HG03066 (cell line): Measurements from ENCODE around the gene GSTA5.
"Not testable (repeated sequence)": the region's sequence is repeated elsewhere in the genome, so short reads cannot be mapped to it uniquely, and the experiment has no call there.

Experiments
- ATAC-seq: cut with Tn5 transposase; IDR thresholded peaks from one replicate; pipeline ENCODE4 v1.9.1; 2021; ENCODE audit warnings: low read depth; ENCODE audit not compliant: unreplicated experiment

The GSTA5 gene

DNA sequence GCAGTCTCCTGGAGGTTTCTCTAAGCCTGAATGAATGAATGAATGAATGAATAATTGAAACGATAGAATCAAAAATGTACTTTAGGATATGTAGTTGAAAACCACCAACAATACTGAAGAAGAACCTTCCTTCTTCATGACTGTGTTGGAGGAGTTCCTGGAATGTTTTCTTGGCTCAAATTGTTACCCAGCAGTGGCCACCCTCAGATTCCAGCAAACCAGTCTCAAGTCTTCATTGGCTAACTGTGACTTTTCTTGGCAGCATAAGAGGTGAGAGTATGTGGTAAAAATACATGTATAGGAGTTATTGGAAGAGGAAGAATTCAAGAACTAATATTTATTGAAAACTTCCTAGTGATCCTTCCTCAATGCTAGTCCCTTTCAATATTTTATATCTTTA is 41.3 kb downstream of the GSTA5 start:
- not testable (repeated sequence) for ATAC-seq

- not testable (repeated sequence) for ATAC-seq
Observed at GRCh38 chr6:52794366-52794765, 46.2 kb downstream of the GSTA5 start.

- no peak for ATAC-seq
Observed at GRCh38 chr6:52790861-52791260, 49.8 kb downstream of the GSTA5 start.

DNA sequence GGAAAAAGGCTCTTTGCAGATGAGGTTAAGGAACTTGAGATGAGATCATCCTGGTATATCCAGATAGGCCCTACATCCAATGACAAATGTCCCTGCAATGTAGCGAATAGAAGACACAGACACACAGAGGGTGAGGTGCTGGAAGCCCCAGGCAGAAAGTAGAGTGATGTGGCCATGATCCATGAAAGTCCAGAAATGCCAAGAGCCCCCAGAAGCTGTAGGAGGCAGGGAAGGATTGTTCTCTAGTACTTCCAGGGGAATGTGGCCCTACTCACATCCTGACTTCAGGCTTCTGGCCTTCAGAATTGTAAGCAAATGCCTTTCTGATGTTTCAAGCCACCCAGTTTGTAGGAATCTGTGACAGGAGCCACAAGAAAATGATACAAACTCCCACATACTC is 51.0 kb downstream of the GSTA5 start:
- not testable (repeated sequence) for ATAC-seq

DNA sequence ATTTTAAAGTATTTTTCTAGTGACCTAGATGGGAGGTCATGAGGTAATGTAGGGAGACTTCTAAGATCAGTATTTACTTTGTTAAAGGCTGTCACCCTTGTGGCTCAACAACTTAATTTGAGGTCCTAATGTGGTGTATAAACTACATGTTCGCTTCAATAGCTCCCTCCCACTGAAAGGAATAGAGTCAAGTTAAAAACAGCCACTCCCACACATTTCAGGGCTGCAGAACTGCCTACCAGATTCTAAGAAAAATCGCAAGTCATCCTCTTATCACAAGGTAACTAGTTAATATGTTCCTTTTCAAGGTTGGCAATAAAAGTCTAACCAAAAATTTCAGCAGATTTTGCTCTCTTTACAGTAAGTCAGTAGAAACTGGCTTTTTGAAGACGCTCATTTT is 52.1 kb downstream of the GSTA5 start:
- ATAC-seq = no peak

- no peak for ATAC-seq
Observed at GRCh38 chr6:52787917-52788316, 52.7 kb downstream of the GSTA5 start.

DNA sequence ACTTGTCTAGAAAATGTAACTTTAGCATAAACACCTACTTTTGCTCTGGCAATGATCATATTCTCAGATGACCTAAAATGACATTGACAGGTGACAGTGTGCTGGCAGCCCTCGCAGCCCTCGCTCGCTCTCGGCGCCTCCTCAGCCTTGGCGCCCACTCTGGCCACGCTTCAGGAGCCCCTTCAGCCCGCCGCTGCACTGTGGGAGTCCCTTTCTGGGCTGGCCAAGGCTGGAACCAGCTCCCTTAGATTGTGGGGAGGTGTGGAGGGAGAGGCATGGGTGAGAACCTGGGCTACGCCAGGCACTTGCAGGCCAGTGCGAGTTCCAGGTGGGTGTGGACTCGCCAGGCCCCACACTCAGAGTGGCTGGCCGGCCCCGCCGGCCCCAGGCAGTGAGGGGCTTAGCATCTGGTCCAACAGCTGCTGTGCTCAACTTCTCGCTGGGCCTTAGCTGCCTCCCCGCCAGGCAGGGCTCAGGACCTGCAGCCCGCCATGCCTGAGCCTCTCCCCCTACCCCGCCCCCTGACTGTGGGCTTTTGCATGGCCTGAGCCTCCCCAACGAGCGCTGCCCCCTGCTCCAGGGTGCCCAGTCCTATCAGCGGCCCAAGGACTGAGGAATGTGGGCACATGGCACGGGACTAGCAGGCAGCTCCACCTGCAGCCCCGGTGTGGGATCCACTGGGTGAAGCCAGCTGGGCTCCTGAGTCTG is 54.2 kb downstream of the GSTA5 start:
- ATAC-seq = no peak

DNA sequence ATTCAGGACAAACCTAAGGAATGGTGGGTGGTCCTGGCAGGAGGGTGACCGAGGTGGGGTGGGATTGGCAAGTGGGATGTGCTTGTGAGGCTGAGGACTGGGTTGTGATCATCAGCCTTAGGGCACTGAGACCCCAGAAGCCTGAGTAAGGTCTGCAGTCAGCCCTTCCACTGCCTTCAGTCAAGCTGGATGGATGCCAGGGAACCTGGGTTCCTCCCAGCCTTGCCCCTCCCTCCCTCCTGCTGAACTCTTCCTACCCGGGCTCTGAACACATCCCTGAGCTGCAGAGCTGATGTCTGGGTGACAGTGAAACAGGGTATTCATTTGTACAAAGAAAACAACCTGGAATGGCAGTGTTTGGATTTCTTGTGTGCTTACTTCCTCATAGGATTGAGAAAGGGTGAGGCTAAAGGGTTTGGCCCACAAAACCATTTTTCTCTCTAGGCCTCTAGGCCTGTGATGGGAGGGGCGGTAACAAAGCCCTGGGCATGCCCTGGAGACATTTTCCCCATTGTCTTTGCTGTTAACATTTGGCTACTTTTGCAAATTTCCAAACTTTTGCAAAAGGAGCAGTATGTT is 57.8 kb downstream of the GSTA5 start:
- not testable (repeated sequence) for ATAC-seq

DNA sequence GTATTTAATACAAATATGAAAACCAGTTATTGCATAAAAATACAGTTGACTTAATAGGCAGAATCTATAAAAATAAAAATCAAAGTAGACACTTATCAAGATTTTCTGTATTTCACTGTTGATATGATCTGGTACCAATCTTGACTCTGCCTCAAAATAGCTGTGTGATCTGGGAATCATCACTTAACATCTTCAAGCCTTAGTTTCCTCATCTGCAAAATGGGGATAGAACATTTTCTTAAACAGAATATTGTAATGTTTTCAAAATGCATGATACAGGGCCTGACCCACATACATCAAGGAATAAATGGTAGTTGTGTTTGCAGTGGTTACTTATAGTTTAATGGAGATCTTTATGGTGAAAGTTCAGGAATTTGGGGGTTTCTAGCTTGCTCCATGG is 58.4 kb downstream of the GSTA5 start:
- not testable (repeated sequence) for ATAC-seq
